NT2/D1 (cell line): ENCODE results near the gene TREM2.

Source experiments
- YY1 ChIP-seq: IDR thresholded peaks from 2 replicates; pipeline ENCODE4 v1.6.1; 2011; ENCODE audit not compliant: insufficient read length, insufficient read depth
- ZNF274 ChIP-seq: IDR thresholded peaks from 2 replicates; pipeline ENCODE4 v1.6.1; 2011; ENCODE audit warnings: mild to moderate bottlenecking, low read depth, low read length

GRCh38 chr6:41125282-41125681 is 37.6 kb downstream of the TREM2 start:
- TF ChIP-seq ZNF274: no peak
- no peak for TF ChIP-seq YY1
